Astrocyte (in vitro differentiated cells and primary cell): ENCODE data around the gene TUSC7. TPM values are rescaled to one million over a fixed set of nuclear protein-coding genes. Genes with fewer than 3 reads are reported as not detected.

Experiments
- DNase-seq: peaks from one replicate; pipeline ENCODE4 v3.0.0-alpha.2; 2010; ENCODE audit warnings: low read depth
- FAIRE-seq: peaks from 2 replicates; lab custom pipeline; 2011; peaks lifted over from hg19 to GRCh38; lab: Jason Lieb, UNC
- H2AFZ ChIP-seq: 2 replicates; pipeline ENCODE4 v1.6.0; 2012; ENCODE audit warnings: low read depth, low read length, inconsistent platforms
- H3K27ac ChIP-seq: 2 replicates; pipeline ENCODE4 v1.5.1; 2011; ENCODE audit warnings: low read depth, low read length, inconsistent platforms
- H3K27me3 ChIP-seq: 2 replicates; pipeline ENCODE4 v1.6.0; 2011; ENCODE audit warnings: low read length, inconsistent platforms; ENCODE audit not compliant: insufficient read depth
- H3K36me3 ChIP-seq: 2 replicates; pipeline ENCODE4 v1.5.1; 2011; ENCODE audit warnings: low read length, inconsistent platforms; ENCODE audit not compliant: insufficient read depth
- H3K4me1 ChIP-seq: 2 replicates; pipeline ENCODE4 v1.5.1; 2011; ENCODE audit warnings: low read length, inconsistent platforms; ENCODE audit not compliant: insufficient read depth
- H3K4me2 ChIP-seq: 2 replicates; pipeline ENCODE4 v1.6.0; 2012; ENCODE audit warnings: low read length, inconsistent platforms
- H3K4me3 ChIP-seq: 2 replicates; pipeline ENCODE4 v1.5.1; 2011; ENCODE audit warnings: low read depth, mild to moderate bottlenecking, low read length, inconsistent platforms; ENCODE audit not compliant: insufficient read depth
- H3K79me2 ChIP-seq: 2 replicates; pipeline ENCODE4 v1.6.0; 2012; ENCODE audit warnings: mild to moderate bottlenecking, low read length, inconsistent platforms; ENCODE audit not compliant: insufficient read depth
- H3K9ac ChIP-seq: 2 replicates; pipeline ENCODE4 v1.6.0; 2012; ENCODE audit warnings: mild to moderate bottlenecking, low read length, inconsistent platforms
- H3K9me3 ChIP-seq: 2 replicates; pipeline ENCODE4 v1.5.1; 2012; ENCODE audit warnings: low read depth, mild to moderate bottlenecking, low read length, inconsistent platforms; ENCODE audit not compliant: insufficient read depth
- H4K20me1 ChIP-seq: 2 replicates; pipeline ENCODE4 v1.6.0; 2012; ENCODE audit warnings: low read length, inconsistent platforms; ENCODE audit not compliant: insufficient read depth
- H3K27ac Mint-ChIP-seq: one replicate; pipeline ENCODE4 v1.8.0; 2021; ENCODE audit warnings: mild to moderate bottlenecking, mixed read lengths; ENCODE audit not compliant: unreplicated experiment
- H3K27me3 Mint-ChIP-seq: one replicate; pipeline ENCODE4 v1.8.0; 2021; ENCODE audit warnings: low read depth, mixed read lengths; ENCODE audit not compliant: unreplicated experiment
- H3K36me3 Mint-ChIP-seq: one replicate; pipeline ENCODE4 v1.8.0; 2021; ENCODE audit warnings: low read depth, mixed read lengths; ENCODE audit not compliant: unreplicated experiment
- H3K4me1 Mint-ChIP-seq: one replicate; pipeline ENCODE4 v1.8.0; 2021; ENCODE audit warnings: low read depth, mixed read lengths; ENCODE audit not compliant: unreplicated experiment
- H3K4me3 Mint-ChIP-seq: one replicate; pipeline ENCODE4 v1.8.0; 2021; ENCODE audit warnings: mild to moderate bottlenecking, moderate library complexity, mixed read lengths; ENCODE audit not compliant: unreplicated experiment
- H3K9me3 Mint-ChIP-seq: one replicate; pipeline ENCODE4 v1.8.0; 2021; ENCODE audit warnings: mild to moderate bottlenecking, mixed read lengths; ENCODE audit not compliant: unreplicated experiment
- EZH2 ChIP-seq: IDR thresholded peaks from 2 replicates; pipeline ENCODE4 v1.6.1; 2012; ENCODE audit warnings: mild to moderate bottlenecking, low read length, inconsistent platforms; ENCODE audit not compliant: insufficient read depth
- total RNA-seq: library from RNA; stranded (reverse); gene quantifications from 2 replicates; pipeline ENCODE4 v1.2.1, GENCODE V29; 2021
- TF ChIP-seq, protein P1 (sequence below): IDR thresholded peaks from 2 replicates; pipeline ENCODE4 v1.5.1; 2011; ENCODE audit warnings: low read depth, mild to moderate bottlenecking, inconsistent platforms, low read length, moderate library complexity; ENCODE audit not compliant: insufficient read depth

Gene TUSC7
- total RNA-seq, 1 donor from 2014 or later: not detected

GRCh38 chr3:116757315-116757714, 47.7 kb downstream of the TUSC7 start:
- no peak overlapping the region for H3K4me3 Mint-ChIP-seq
- Histone ChIP-seq H3K9me3 (no peaks in the 10 kb centered on the region), H4K20me1 (no peaks in the 10 kb centered on the region), H3K4me1 (no peaks in the 10 kb centered on the region), H3K79me2 (no peaks in the 10 kb centered on the region), H3K36me3 (no peaks in the 10 kb centered on the region), H3K4me2 (no peak overlapping the region), H2AFZ (no peak overlapping the region), H3K27ac (no peak overlapping the region), H3K27me3 (peaks cover 8% of the 10 kb centered on the region), H3K4me3 (no peak overlapping the region), H3K9ac (no peak overlapping the region)
- no peaks in the 10 kb centered on the region for H3K9me3 Mint-ChIP-seq
- peaks cover 6% of the 10 kb centered on the region for H3K27me3 Mint-ChIP-seq
- no peak for FAIRE-seq
- no peak overlapping the region for H3K27ac Mint-ChIP-seq
- no peak for TF ChIP-seq EZH2
- TF ChIP-seq, protein P1, sequence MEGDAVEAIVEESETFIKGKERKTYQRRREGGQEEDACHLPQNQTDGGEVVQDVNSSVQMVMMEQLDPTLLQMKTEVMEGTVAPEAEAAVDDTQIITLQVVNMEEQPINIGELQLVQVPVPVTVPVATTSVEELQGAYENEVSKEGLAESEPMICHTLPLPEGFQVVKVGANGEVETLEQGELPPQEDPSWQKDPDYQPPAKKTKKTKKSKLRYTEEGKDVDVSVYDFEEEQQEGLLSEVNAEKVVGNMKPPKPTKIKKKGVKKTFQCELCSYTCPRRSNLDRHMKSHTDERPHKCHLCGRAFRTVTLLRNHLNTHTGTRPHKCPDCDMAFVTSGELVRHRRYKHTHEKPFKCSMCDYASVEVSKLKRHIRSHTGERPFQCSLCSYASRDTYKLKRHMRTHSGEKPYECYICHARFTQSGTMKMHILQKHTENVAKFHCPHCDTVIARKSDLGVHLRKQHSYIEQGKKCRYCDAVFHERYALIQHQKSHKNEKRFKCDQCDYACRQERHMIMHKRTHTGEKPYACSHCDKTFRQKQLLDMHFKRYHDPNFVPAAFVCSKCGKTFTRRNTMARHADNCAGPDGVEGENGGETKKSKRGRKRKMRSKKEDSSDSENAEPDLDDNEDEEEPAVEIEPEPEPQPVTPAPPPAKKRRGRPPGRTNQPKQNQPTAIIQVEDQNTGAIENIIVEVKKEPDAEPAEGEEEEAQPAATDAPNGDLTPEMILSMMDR: no peak
- H3K4me1 Mint-ChIP-seq: peaks cover 7% of the 10 kb centered on the region
- DNase-seq: no peak
- H3K36me3 Mint-ChIP-seq: no peaks in the 10 kb centered on the region

DNA sequence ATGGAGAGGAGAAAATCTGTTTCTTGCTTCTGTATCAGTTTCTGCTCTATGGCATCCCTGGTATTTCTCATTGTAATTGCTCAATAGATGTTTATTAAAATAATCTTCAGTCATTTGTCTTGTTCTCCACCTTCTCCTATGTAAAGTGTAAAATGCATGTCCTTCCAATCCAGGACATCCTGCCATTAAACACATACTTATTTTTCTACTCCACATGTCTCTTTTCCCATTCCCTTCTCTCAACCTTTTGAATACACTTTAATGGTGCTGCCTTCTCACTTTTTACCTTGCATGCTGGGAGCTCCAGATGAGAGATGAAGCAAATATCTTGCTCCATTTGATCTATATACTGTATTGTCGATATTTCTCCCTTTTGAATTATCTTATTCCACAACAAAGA, 49.7 kb downstream of the TUSC7 start:
- H3K9ac ChIP-seq: no peak overlapping the region
- no peak overlapping the region for H2AFZ ChIP-seq
- no peak overlapping the region for H3K4me2 ChIP-seq
- no peaks in the 10 kb centered on the region for H3K36me3 ChIP-seq
- no peak for DNase-seq
- no peaks in the 10 kb centered on the region for H3K9me3 Mint-ChIP-seq
- no peak overlapping the region for H3K27ac Mint-ChIP-seq
- H3K27ac ChIP-seq: no peak overlapping the region
- H3K4me1 Mint-ChIP-seq: peaks cover 7% of the 10 kb centered on the region
- H4K20me1 ChIP-seq: no peaks in the 10 kb centered on the region
- no peaks in the 10 kb centered on the region for H3K4me1 ChIP-seq
- peaks cover 8% of the 10 kb centered on the region for H3K27me3 ChIP-seq
- H3K27me3 Mint-ChIP-seq: peaks cover 6% of the 10 kb centered on the region
- no peaks in the 10 kb centered on the region for H3K79me2 ChIP-seq
- no peak overlapping the region for H3K4me3 ChIP-seq
- H3K9me3 ChIP-seq: no peaks in the 10 kb centered on the region
- H3K36me3 Mint-ChIP-seq: no peaks in the 10 kb centered on the region
- TF ChIP-seq, protein P1: no peak
- TF ChIP-seq EZH2: no peak
- no peak overlapping the region for H3K4me3 Mint-ChIP-seq
- no peak for FAIRE-seq
